ENCODE data around the gene NBAS.

The NBAS gene

DNA sequence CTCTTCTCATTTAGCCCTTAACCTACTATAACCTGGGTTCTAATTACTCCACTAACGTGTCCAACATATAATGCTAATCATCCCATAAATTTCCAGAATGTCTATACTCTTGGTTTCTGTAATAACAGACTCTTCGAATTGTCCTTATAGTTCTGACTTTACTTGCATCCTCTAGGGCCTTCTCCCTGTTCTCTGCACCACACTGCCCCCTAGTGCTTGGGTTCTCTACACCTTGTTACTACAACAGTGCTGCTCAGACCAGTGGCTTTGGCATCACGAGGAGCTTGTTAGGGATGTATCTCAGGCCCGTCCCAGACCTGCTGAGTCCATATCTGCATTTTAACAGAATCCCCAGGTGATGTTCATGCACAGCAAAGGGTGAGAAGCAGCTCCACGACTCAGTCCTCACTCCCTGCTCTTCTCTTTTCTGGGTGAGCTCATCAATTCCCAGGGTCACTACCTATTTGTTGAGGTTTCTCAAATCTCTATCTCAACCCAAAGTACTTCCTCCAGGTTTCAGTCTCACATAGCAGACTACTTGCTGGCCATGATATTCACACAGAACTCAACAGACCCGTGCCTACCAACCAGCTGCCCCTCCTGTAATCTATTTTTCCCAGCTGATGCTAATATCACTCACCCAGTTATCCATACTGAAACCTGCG is 16.1 kb upstream of the NBAS start:
- DNase-seq (ENCODE audit: low spot score) (peak; percentile 78), ATAC-seq (ENCODE audit: low read depth) (peak; percentile 96)
- Histone ChIP-seq H3K9me3 (ENCODE audit: severe bottlenecking) (no peaks in the 10 kb centered on the region), H3K36me3 (ENCODE audit: low read depth) (no peaks in the 10 kb centered on the region), H3K4me1 (ENCODE audit: insufficient read depth, poor library complexity, severe bottlenecking) (peaks cover 7% of the 10 kb centered on the region), H3K4me3 (ENCODE audit: severe bottlenecking) (no peak overlapping the region), H3K27ac (ENCODE audit: poor library complexity, severe bottlenecking) (no peak overlapping the region), H3K27me3 (ENCODE audit: insufficient read depth, poor library complexity, severe bottlenecking) (no peaks in the 10 kb centered on the region)
- TF ChIP-seq, protein P1, sequence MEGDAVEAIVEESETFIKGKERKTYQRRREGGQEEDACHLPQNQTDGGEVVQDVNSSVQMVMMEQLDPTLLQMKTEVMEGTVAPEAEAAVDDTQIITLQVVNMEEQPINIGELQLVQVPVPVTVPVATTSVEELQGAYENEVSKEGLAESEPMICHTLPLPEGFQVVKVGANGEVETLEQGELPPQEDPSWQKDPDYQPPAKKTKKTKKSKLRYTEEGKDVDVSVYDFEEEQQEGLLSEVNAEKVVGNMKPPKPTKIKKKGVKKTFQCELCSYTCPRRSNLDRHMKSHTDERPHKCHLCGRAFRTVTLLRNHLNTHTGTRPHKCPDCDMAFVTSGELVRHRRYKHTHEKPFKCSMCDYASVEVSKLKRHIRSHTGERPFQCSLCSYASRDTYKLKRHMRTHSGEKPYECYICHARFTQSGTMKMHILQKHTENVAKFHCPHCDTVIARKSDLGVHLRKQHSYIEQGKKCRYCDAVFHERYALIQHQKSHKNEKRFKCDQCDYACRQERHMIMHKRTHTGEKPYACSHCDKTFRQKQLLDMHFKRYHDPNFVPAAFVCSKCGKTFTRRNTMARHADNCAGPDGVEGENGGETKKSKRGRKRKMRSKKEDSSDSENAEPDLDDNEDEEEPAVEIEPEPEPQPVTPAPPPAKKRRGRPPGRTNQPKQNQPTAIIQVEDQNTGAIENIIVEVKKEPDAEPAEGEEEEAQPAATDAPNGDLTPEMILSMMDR (IDR thresholded peaks at IDR 0.05; ENCODE audit: poor library complexity, severe bottlenecking), result peak; percentile 88

DNA sequence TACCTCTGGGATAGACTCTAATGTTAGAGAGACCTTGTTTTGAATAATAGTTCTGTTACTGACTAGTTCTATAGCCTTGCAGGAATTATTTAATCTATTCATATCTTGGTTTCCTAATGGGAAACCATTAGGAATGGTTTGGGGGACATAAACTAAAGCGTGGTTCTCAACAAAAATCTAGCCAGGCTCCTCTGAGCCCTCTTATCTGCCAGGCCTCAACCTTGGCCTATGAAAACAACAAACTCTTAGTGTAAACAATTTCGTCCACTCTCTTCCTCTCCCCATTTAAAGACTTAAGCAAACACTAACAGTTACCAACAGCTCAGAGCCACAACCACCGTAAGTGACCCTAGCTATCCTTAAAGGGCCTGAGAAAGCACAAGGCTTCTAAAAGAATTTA is 10.6 kb upstream of the NBAS start:
- no peak overlapping the region for H3K4me3 ChIP-seq (ENCODE audit: severe bottlenecking)
- no peak overlapping the region for H3K27ac ChIP-seq (ENCODE audit: poor library complexity, severe bottlenecking)
- ATAC-seq (ENCODE audit: low read depth) (no peak), DNase-seq (ENCODE audit: low spot score) (no peak)
- H3K27me3 ChIP-seq (ENCODE audit: insufficient read depth, poor library complexity, severe bottlenecking), result no peaks in the 10 kb centered on the region
- no peaks in the 10 kb centered on the region for H3K36me3 ChIP-seq (ENCODE audit: low read depth)
- no peaks in the 10 kb centered on the region for H3K9me3 ChIP-seq (ENCODE audit: severe bottlenecking)
- H3K4me1 ChIP-seq (ENCODE audit: insufficient read depth, poor library complexity, severe bottlenecking), result no peaks in the 10 kb centered on the region
- TF ChIP-seq, protein P1 (IDR thresholded peaks at IDR 0.05; ENCODE audit: poor library complexity, severe bottlenecking), result no peak

DNA sequence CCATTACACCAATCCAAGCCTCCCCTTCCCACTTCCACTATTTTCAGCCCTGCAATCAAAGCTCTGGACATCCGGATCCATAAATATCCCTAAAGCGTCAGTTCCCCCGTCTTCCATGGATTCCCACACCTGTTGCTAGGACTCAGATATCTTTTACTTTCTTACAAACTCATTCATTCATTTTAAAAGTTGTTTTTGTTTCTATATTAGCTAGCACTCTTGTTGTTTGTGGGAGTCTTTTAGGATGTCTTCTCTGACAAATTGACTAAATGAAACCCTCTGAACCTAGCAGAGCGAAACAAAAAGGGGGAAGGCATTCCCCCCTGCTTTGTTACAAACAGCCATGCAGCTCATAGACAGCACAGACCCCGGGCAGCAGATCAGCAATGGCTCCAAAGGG is 9.0 kb upstream of the NBAS start:
- Histone ChIP-seq H3K27me3 (ENCODE audit: insufficient read depth, poor library complexity, severe bottlenecking) (no peaks in the 10 kb centered on the region), H3K27ac (ENCODE audit: poor library complexity, severe bottlenecking) (no peak overlapping the region), H3K4me3 (ENCODE audit: severe bottlenecking) (no peak overlapping the region), H3K4me1 (ENCODE audit: insufficient read depth, poor library complexity, severe bottlenecking) (no peaks in the 10 kb centered on the region), H3K36me3 (ENCODE audit: low read depth) (no peaks in the 10 kb centered on the region), H3K9me3 (ENCODE audit: severe bottlenecking) (no peaks in the 10 kb centered on the region)
- DNase-seq (ENCODE audit: low spot score) (no peak), ATAC-seq (ENCODE audit: low read depth) (no peak)
- TF ChIP-seq, protein P1 (IDR thresholded peaks at IDR 0.05; ENCODE audit: poor library complexity, severe bottlenecking), result no peak

DNA sequence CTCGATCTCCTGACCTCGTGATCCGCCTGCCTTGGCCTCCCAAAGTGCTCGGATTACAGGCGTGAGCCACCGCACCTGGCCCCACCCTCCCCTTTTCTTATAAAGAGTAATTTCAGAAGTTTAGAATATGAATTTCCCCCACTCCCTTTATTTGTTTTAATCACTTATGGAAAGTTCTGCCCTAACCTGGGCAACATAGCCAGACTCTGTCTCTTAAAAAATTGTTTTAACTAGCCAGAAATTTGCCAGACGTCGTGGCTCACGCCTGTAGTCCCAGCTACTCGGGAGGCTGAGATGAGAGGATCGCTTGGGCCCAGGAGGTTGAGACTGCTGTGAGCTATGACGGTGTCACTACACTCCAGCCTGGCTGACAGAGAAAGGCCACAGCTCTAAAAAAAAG is 7.7 kb upstream of the NBAS start:
- TF ChIP-seq, protein P1 (IDR thresholded peaks at IDR 0.05; ENCODE audit: poor library complexity, severe bottlenecking), result no peak
- no peak for ATAC-seq (ENCODE audit: low read depth)
- H3K27ac ChIP-seq (ENCODE audit: poor library complexity, severe bottlenecking), result no peak overlapping the region

DNA sequence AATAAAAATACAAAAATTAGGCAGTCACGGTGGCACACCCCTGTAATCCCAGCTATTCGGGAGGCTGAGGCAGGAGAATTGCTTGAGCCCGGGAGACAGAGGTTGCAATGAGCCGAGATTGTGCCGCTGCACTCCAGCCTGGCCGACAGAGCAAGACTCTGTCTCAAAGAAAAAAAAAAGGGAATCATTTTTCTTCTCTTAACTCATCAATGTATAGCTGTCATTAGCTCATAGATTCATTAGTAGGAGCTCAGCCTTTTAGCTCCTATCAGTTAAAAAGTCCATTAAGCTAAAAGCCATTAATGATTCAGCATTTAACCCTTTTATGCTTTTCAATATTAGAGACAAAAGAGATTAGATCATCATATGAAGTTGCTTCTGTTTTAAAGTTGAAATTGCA is 5.8 kb upstream of the NBAS start:
- DNase-seq (ENCODE audit: low spot score) (no peak), ATAC-seq (ENCODE audit: low read depth) (no peak)
- TF ChIP-seq, protein P1 (IDR thresholded peaks at IDR 0.05; ENCODE audit: poor library complexity, severe bottlenecking), result no peak
- H3K27me3 ChIP-seq (ENCODE audit: insufficient read depth, poor library complexity, severe bottlenecking), result no peaks in the 10 kb centered on the region
- H3K9me3 ChIP-seq (ENCODE audit: severe bottlenecking), result no peaks in the 10 kb centered on the region
- H3K4me1 ChIP-seq (ENCODE audit: insufficient read depth, poor library complexity, severe bottlenecking), result no peaks in the 10 kb centered on the region
- no peaks in the 10 kb centered on the region for H3K36me3 ChIP-seq (ENCODE audit: low read depth)
- no peak overlapping the region for H3K4me3 ChIP-seq (ENCODE audit: severe bottlenecking)
- no peak overlapping the region for H3K27ac ChIP-seq (ENCODE audit: poor library complexity, severe bottlenecking)

More for the DNA sequence above, 7.7 kb upstream of the NBAS start:
- Histone ChIP-seq H3K4me1 (ENCODE audit: insufficient read depth, poor library complexity, severe bottlenecking) (no peaks in the 10 kb centered on the region), H3K4me3 (ENCODE audit: severe bottlenecking) (no peak overlapping the region), H3K9me3 (ENCODE audit: severe bottlenecking) (no peaks in the 10 kb centered on the region), H3K27me3 (ENCODE audit: insufficient read depth, poor library complexity, severe bottlenecking) (no peaks in the 10 kb centered on the region), H3K36me3 (ENCODE audit: low read depth) (no peaks in the 10 kb centered on the region)
- DNase-seq (ENCODE audit: low spot score), result no peak
